H1 (cell line): Measurements from ENCODE around the gene SLC13A2. TPM values are rescaled to one million over a fixed set of nuclear protein-coding genes. Genes with fewer than 3 reads are reported as not detected.

Experiments used
- CTCF ChIA-PET: fragments of 300-600 bp; sonication (Branson Sonifier 250); formaldehyde crosslinking; loops from one replicate; lab custom pipeline; 2021; ENCODE audit not compliant: partially characterized antibody; lab: Charles Lee
- POLR2A ChIA-PET: fragments of 300-600 bp; sonication (Branson Sonifier 250); formaldehyde crosslinking; loops from one replicate; lab custom pipeline; 2021; ENCODE audit warnings: inconsistent platforms; ENCODE audit not compliant: partially characterized antibody; lab: Charles Lee
- DNase-seq, 2 experiments: peaks; one replicate each; pipeline versions ENCODE4 v3.0.0 to v3.0.0-alpha.2; 2010 to 2022; ENCODE audit warnings: low spot score in 2 of 2, low read depth in 1 of 2, mixed read lengths in 1 of 2
- FAIRE-seq: peaks from 2 replicates; lab custom pipeline; 2011; peaks lifted over from hg19 to GRCh38; lab: Jason Lieb, UNC
- H2AFZ ChIP-seq: 2 replicates; pipeline ENCODE4 v1.8.1; 2012; ENCODE audit warnings: low read length, inconsistent platforms
- H2AK5ac ChIP-seq: 2 replicates; pipeline ENCODE4 v1.6.1; 2013; ENCODE audit warnings: low read depth, low read length
- H2BK120ac ChIP-seq: replicated peaks from 2 replicates; pipeline ENCODE3; 2013; ENCODE audit warnings: low read depth, low read length, inconsistent platforms
- H2BK12ac ChIP-seq: 2 replicates; pipeline ENCODE4 v1.6.1; 2013; ENCODE audit warnings: low read depth, low read length
- H2BK15ac ChIP-seq: 2 replicates; pipeline ENCODE4 v1.6.1; 2013; ENCODE audit warnings: low read length
- H2BK20ac ChIP-seq: 2 replicates; pipeline ENCODE4 v1.6.1; 2013; ENCODE audit warnings: low read length
- H2BK5ac ChIP-seq: 2 replicates; pipeline ENCODE4 v1.6.1; 2013; ENCODE audit warnings: low read depth, low read length
- H3K14ac ChIP-seq: 2 replicates; pipeline ENCODE4 v1.6.1; 2013; ENCODE audit warnings: inconsistent platforms; ENCODE audit not compliant: insufficient read length
- H3K18ac ChIP-seq: 2 replicates; pipeline ENCODE4 v1.6.1; 2013; ENCODE audit warnings: low read length; ENCODE audit errors: extremely low read depth
- H3K23ac ChIP-seq: 2 replicates; pipeline ENCODE4 v1.6.1; 2013; ENCODE audit warnings: inconsistent platforms; ENCODE audit not compliant: insufficient read length
- H3K23me2 ChIP-seq: 2 replicates; pipeline ENCODE4 v1.6.1; 2013; ENCODE audit warnings: low read depth, low read length
- H3K27ac ChIP-seq: 2 replicates; pipeline ENCODE4 v1.6.1; 2011; ENCODE audit warnings: low read depth, low read length, inconsistent platforms
- H3K27me3 ChIP-seq, 4 experiments: replicated peaks in 1 of 4; 1 replicate in 1 of 4; 2 replicates in 3 of 4; pipeline versions ENCODE4 v1.6.1 to v1.8.1; 2011 to 2013; ENCODE audit warnings: low read length in 3 of 4, mild to moderate bottlenecking in 3 of 4, inconsistent platforms in 2 of 4, mixed read lengths in 2 of 4, moderate library complexity in 1 of 4; ENCODE audit not compliant: control insufficient read depth in 3 of 4, insufficient read depth in 3 of 4; ENCODE audit errors: extremely low read depth in 1 of 4
- H3K36me3 ChIP-seq, 4 experiments: 2 replicates each; pipeline versions ENCODE4 v1.6.1 to v1.8.1; 2011 to 2013; ENCODE audit warnings: mild to moderate bottlenecking in 4 of 4, low read length in 3 of 4, moderate library complexity in 2 of 4, control low read depth in 1 of 4, inconsistent platforms in 1 of 4; ENCODE audit not compliant: insufficient read depth in 4 of 4, control insufficient read depth in 2 of 4
- H3K4ac ChIP-seq: replicated peaks from 2 replicates; pipeline ENCODE3; 2013; ENCODE audit warnings: low read length, low read depth, mixed read lengths, inconsistent platforms; ENCODE audit not compliant: insufficient read length
- H3K4me1 ChIP-seq, 4 experiments: replicated peaks in 1 of 4; 1 replicate in 1 of 4; 2 replicates in 3 of 4; pipeline versions ENCODE4 v1.6.1 to v1.8.1; 2011 to 2013; ENCODE audit warnings: low read length in 3 of 4, inconsistent platforms in 2 of 4, mixed read lengths in 1 of 4; ENCODE audit not compliant: insufficient read depth in 4 of 4, control insufficient read depth in 3 of 4
- H3K4me2 ChIP-seq, 2 experiments: 2 replicates each; pipeline versions ENCODE4 v1.6.1 to v1.8.1; 2011 to 2013; ENCODE audit warnings: low read depth in 2 of 2, low read length in 2 of 2, control low read depth in 1 of 2, inconsistent platforms in 1 of 2, mild to moderate bottlenecking in 1 of 2; ENCODE audit not compliant: insufficient read depth in 1 of 2
- H3K4me3 ChIP-seq, 4 experiments: fragments of 200-600, 300-600 bp in 1 of 4; sonication (generic), shearing (Covaris generic), sonication (Bioruptor Twin) in 1 of 4; 2 replicates each; pipeline versions ENCODE4 v1.5.1 to v1.8.1; 2011 to 2016; ENCODE audit warnings: low read length in 4 of 4, low read depth in 3 of 4, control low read depth in 2 of 4, inconsistent platforms in 2 of 4, mild to moderate bottlenecking in 2 of 4, mixed read lengths in 1 of 4, moderate library complexity in 1 of 4; ENCODE audit not compliant: insufficient read depth in 2 of 4; ENCODE audit errors: extremely low read depth in 1 of 4
- H3K56ac ChIP-seq: replicated peaks from 2 replicates; pipeline ENCODE3; 2013; ENCODE audit warnings: low read depth, mild to moderate bottlenecking, mixed read lengths, low read length, inconsistent platforms; ENCODE audit not compliant: insufficient read length
- H3K79me1 ChIP-seq: 2 replicates; pipeline ENCODE4 v1.6.1; 2013; ENCODE audit warnings: low read depth, low read length, control low read depth
- H3K79me2 ChIP-seq, 2 experiments: 2 replicates each; pipeline versions ENCODE4 v1.6.1 to v1.8.1; 2012 to 2013; ENCODE audit warnings: low read length in 2 of 2, mild to moderate bottlenecking in 2 of 2, inconsistent platforms in 1 of 2; ENCODE audit not compliant: insufficient read depth in 2 of 2, control insufficient read depth in 1 of 2
- H3K9ac ChIP-seq, 4 experiments: replicated peaks in 1 of 4; 1 replicate in 1 of 4; 2 replicates in 3 of 4; pipeline versions ENCODE4 v1.6.1 to v1.8.1; 2011 to 2013; ENCODE audit warnings: low read depth in 3 of 4, low read length in 3 of 4, control low read depth in 2 of 4, mild to moderate bottlenecking in 2 of 4, moderate library complexity in 2 of 4, inconsistent platforms in 1 of 4; ENCODE audit errors: extremely low read depth in 1 of 4
- H3K9me3 ChIP-seq, 2 experiments: 2 replicates each; pipeline versions ENCODE4 v1.6.1 to v1.8.1; 2012 to 2013; ENCODE audit warnings: mild to moderate bottlenecking in 2 of 2, moderate library complexity in 2 of 2, control low read depth in 1 of 2, inconsistent platforms in 1 of 2, low read depth in 1 of 2, low read length in 1 of 2, mixed read lengths in 1 of 2; ENCODE audit not compliant: insufficient read depth in 2 of 2
- H4K20me1 ChIP-seq, 2 experiments: replicated peaks in 1 of 2; 2 replicates each; pipeline versions ENCODE3 to v1.8.1; 2011 to 2013; ENCODE audit warnings: inconsistent platforms in 2 of 2, low read length in 2 of 2, mild to moderate bottlenecking in 1 of 2; ENCODE audit not compliant: insufficient read depth in 2 of 2, control insufficient read depth in 1 of 2
- H4K5ac ChIP-seq: 2 replicates; pipeline ENCODE4 v1.6.1; 2013; ENCODE audit warnings: low read length, low read depth, mixed read lengths, inconsistent platforms; ENCODE audit not compliant: insufficient read length
- H4K8ac ChIP-seq: 2 replicates; pipeline ENCODE4 v1.8.0; 2013; ENCODE audit warnings: mild to moderate bottlenecking, moderate library complexity, low read length, inconsistent platforms; ENCODE audit not compliant: insufficient read depth; ENCODE audit errors: extremely low read depth
- H4K91ac ChIP-seq: replicated peaks from 2 replicates; pipeline ENCODE3; 2013; ENCODE audit warnings: low read length, mixed read lengths, inconsistent platforms; ENCODE audit not compliant: insufficient read length
- KDM1A ChIP-seq: fragments of 200-600, 300-600 bp; sonication (generic); IDR thresholded peaks from 2 replicates; pipeline ENCODE4 v1.7.1; 2016; ENCODE audit warnings: mild to moderate bottlenecking, low read length, borderline replicate concordance
- WGBS, 2 experiments: shearing (Covaris generic) in 1 of 2; methylation state at CpG; one replicate each; pipeline versions ENCODE4 v1.1.6 to v1.1.7; 2013 to 2015; ENCODE audit warnings: low lambda C conversion rate in 2 of 2, mixed read lengths in 2 of 2, inconsistent platforms in 1 of 2, low coverage in 1 of 2, missing lambda C conversion rate in 1 of 2; ENCODE audit not compliant: insufficient replicate concordance in 2 of 2, insufficient coverage in 1 of 2, insufficient read length in 1 of 2; ENCODE audit errors: extremely low coverage in 1 of 2, missing lambda C conversion rate in 1 of 2; 5-methylcytosine and 5-hydroxymethylcytosine counted together
- polyA plus RNA-seq, 7 experiments: library from polyadenylated mRNA; depleted of rRNA in 3 of 7; stranded (reverse) in 5 of 7; unstranded in 2 of 7; fragments of >200 nt in 5 of 7; fragments of 200-250 nt in 2 of 7; gene quantifications; 1 replicate in 5 of 7; 2 replicates in 1 of 7; 4 replicates in 1 of 7; pipeline versions ENCODE4 v1.2.1 to v1.2.3, GENCODE V29; 2011 to 2013; ENCODE audit warnings: missing spikeins in 2 of 7, mixed read lengths in 2 of 7
- total RNA-seq: library from RNA; stranded (reverse); fragmentation: NEBNext Ultra II Directional; extraction: Animal tissue kit (Norgen Biotek cat#: 25700); gene quantifications from 2 replicates; pipeline ENCODE4 v1.2.1, GENCODE V29; 2021

The SLC13A2 gene
- total and polyA plus RNA-seq, 2 of the 8 experiments (the other 6 are each of a cell fraction or from before 2014, with no cell fraction given) = not detected

- Histone ChIP-seq H2BK5ac (0 out of 2 replicates have a peak overlapping the region, but pooled peaks have one; percentile 36), H2AK5ac (no peak overlapping the region), H2BK12ac (no peak overlapping the region), H3K23ac (no peak overlapping the region), H4K5ac (no peak overlapping the region), H3K4me3 (no peak overlapping the region), H3K79me2 (no peaks in the 10 kb centered on the region), H4K20me1 (peaks cover 2 to 7% of the 10 kb centered on the region in 2 experiments), H2BK20ac (no peak overlapping the region), H3K4ac (no peak overlapping the region), H3K14ac (no peak overlapping the region), H3K9ac (no peak overlapping the region), H3K27me3 (no peaks in the 10 kb centered on the region), H3K4me2 (no peak overlapping the region), H3K23me2 (no peaks in the 10 kb centered on the region), H2BK15ac (0 out of 2 replicates have a peak overlapping the region, but pooled peaks have one; percentile 4), H3K27ac (no peak overlapping the region), H4K91ac (no peak overlapping the region), H3K79me1 (no peaks in the 10 kb centered on the region; the same call in 1 of the 2 replicates), H3K18ac (no peak overlapping the region), H3K9me3 (no peaks in the 10 kb centered on the region), H2BK120ac (no peak overlapping the region), H3K36me3 (peaks cover 0 to 7% (median 2%) of the 10 kb centered on the region in 4 experiments; a peak in 3 of 8 replicates), H3K4me1 (peaks cover 0 to 9% (median 3%) of the 10 kb centered on the region in 4 experiments; a peak in 4 of 7 replicates), H2AFZ (no peak overlapping the region), H3K56ac (no peak overlapping the region), H4K8ac (no peak overlapping the region)
- WGBS, 2 experiments = 89% methylated on average over 2 of the region's 2 CpGs; no CpG with 5 or more reads in 1 of the 2 experiments
- DNase-seq = no peak
- ChIA-PET CTCF (interaction anchor here (0.6 to 18.4 kb wide), 4 partner anchors 9 to 280 kb away, joined by 3 to 547 read pairs (median 69); partner anchors contain the start of genes FOXN1 and PIGS), POLR2A (interaction anchor here (1.2 to 1.5 kb wide), 3 partner anchors 11 to 99 kb away, joined by 3 to 4 read pairs (median 3); no protein-coding TSS in a partner anchor)
- no peak for FAIRE-seq
- TF ChIP-seq KDM1A = peak; percentile 51; the same call in 1 of the 2 replicates
Observed at GRCh38 chr17:28545141-28545503, 71.7 kb downstream of the SLC13A2 start.
